Central memory CD8-positive, alpha-beta T cell (primary cell): Measurements from ENCODE around the gene HTR2B.
"Not testable (repeated sequence)": the region's sequence is repeated elsewhere in the genome, so short reads cannot be mapped to it uniquely, and the experiment has no call there.

Experiments used
- ATAC-seq: fragments of 150-1000 bp; cut with Tn5 transposase; replicated peaks from 2 replicates; pipeline ENCODE4 v1.10.0; 2022; ENCODE audit warnings: mild to moderate bottlenecking, moderate FRiP score, moderate number of reproducible peaks; ENCODE audit not compliant: poor library complexity, severe bottlenecking; ENCODE audit errors: extremely low read depth
- DNase-seq, 2 donors: peaks; one replicate each; pipeline ENCODE4 v3.0.0; 2021; ENCODE audit warnings: low spot score in 2 of 2
- H3K27ac Mint-ChIP-seq: one replicate; pipeline ENCODE4 v1.8.0; 2022; ENCODE audit warnings: low read depth, mild to moderate bottlenecking, moderate library complexity, mixed read lengths
- H3K27me3 Mint-ChIP-seq: one replicate; pipeline ENCODE4 v1.8.0; 2022; ENCODE audit warnings: mixed read lengths
- H3K36me3 Mint-ChIP-seq: one replicate; pipeline ENCODE4 v1.8.0; 2022; ENCODE audit warnings: mild to moderate bottlenecking, moderate library complexity, mixed read lengths; ENCODE audit not compliant: insufficient read depth
- H3K4me1 Mint-ChIP-seq: one replicate; pipeline ENCODE4 v1.8.0; 2022; ENCODE audit warnings: mixed read lengths
- H3K4me3 Mint-ChIP-seq: one replicate; pipeline ENCODE4 v1.8.0; 2022; ENCODE audit warnings: mild to moderate bottlenecking, moderate library complexity, mixed read lengths
- H3K9me3 Mint-ChIP-seq: one replicate; pipeline ENCODE4 v1.8.0; 2022; ENCODE audit warnings: mixed read lengths

The HTR2B gene

GRCh38 chr2:231159306-231159705, 34.5 kb upstream of the HTR2B start:
- DNase-seq = no peak
- no peak for ATAC-seq

DNA sequence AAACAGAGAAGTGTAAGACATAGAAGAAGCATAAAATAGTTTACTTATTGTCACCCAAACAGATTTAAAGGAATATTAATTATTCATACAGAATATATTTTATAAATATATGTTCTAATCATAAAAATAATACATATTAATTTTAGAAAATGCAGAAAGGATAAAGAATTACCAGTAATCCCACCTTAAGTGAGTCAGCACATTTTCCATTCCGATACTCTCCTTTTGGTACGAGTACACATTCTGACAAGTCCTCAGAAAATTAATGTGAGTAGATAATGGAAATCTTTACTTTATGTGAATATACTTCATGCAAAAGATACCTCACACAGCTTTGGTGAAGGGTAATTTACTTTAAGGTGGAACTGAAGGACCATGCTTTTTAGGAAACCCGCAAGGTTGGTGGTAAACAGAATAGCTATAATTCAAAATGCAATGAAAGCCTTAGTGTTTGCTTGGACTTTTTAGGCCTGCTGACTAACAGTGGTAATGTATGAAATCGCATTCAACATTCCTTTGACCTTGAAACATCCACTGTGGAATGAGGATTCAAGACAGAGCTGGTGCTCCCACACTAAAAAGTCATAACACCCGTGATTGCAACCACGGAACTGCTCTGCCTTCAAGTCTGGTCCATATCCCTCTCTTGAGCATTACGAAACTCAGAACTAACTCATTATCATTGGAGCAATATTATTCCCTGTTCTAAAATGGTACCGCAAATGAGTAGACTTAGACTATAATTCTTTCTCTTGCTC, 28.1 kb upstream of the HTR2B start:
- DNase-seq = no peak
- no peak overlapping the region for H3K4me3 Mint-ChIP-seq
- no peak for ATAC-seq
- H3K27me3 Mint-ChIP-seq = no peaks in the 10 kb centered on the region
- no peaks in the 10 kb centered on the region for H3K4me1 Mint-ChIP-seq
- H3K27ac Mint-ChIP-seq = no peak overlapping the region
- peaks cover 12% of the 10 kb centered on the region for H3K36me3 Mint-ChIP-seq
- no peaks in the 10 kb centered on the region for H3K9me3 Mint-ChIP-seq

More at GRCh38 chr2:231159306-231159705, 34.5 kb upstream of the HTR2B start:
- no peaks in the 10 kb centered on the region for H3K27me3 Mint-ChIP-seq
- H3K4me3 Mint-ChIP-seq = no peak overlapping the region
- H3K9me3 Mint-ChIP-seq = no peaks in the 10 kb centered on the region
- H3K27ac Mint-ChIP-seq = peak overlapping the region; percentile 23
- peaks cover 10% of the 10 kb centered on the region for H3K36me3 Mint-ChIP-seq
- H3K4me1 Mint-ChIP-seq = peaks cover 9% of the 10 kb centered on the region

GRCh38 chr2:231146665-231147064, 21.8 kb upstream of the HTR2B start:
- H3K4me1 Mint-ChIP-seq = no peaks in the 10 kb centered on the region
- H3K4me3 Mint-ChIP-seq = no peak overlapping the region

DNA sequence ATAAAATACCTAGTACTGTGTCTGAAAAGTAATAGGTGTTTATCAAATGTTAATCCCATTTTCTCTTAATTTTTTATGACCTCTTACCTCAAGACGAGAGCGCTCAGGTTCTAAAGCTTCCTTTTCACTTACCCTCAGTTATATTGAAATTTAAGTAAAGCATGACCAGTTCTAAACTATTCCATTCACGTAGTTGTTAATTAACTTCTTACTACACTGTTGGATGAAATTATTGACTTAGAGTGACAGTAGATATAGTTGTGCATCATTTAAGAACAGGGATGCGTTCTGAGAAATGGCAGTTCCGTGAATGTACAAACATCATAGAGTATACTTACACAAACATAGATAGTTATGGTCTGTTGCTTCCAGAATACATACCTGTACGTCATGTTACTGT, 20.1 kb upstream of the HTR2B start:
- Mint-ChIP-seq H3K27me3 (no peaks in the 10 kb centered on the region), H3K9me3 (no peaks in the 10 kb centered on the region), H3K4me1 (no peaks in the 10 kb centered on the region), H3K4me3 (no peak overlapping the region), H3K36me3 (peaks cover 19% of the 10 kb centered on the region), H3K27ac (no peak overlapping the region)
- ATAC-seq = no peak
- DNase-seq = no peak

More at GRCh38 chr2:231146665-231147064, 21.8 kb upstream of the HTR2B start:
- DNase-seq (no peak), ATAC-seq (no peak)
- Mint-ChIP-seq H3K27me3 (no peaks in the 10 kb centered on the region), H3K27ac (no peak overlapping the region), H3K9me3 (no peaks in the 10 kb centered on the region), H3K36me3 (peaks cover 20% of the 10 kb centered on the region)

- H3K27ac Mint-ChIP-seq, H3K9me3 Mint-ChIP-seq, H3K4me1 Mint-ChIP-seq, DNase-seq, H3K27me3 Mint-ChIP-seq, H3K4me3 Mint-ChIP-seq, ATAC-seq: not testable (repeated sequence)
- peaks cover 13% of the 10 kb centered on the region for H3K36me3 Mint-ChIP-seq
Measured at GRCh38 chr2:231140808-231141207, 16.0 kb upstream of the HTR2B start.

DNA sequence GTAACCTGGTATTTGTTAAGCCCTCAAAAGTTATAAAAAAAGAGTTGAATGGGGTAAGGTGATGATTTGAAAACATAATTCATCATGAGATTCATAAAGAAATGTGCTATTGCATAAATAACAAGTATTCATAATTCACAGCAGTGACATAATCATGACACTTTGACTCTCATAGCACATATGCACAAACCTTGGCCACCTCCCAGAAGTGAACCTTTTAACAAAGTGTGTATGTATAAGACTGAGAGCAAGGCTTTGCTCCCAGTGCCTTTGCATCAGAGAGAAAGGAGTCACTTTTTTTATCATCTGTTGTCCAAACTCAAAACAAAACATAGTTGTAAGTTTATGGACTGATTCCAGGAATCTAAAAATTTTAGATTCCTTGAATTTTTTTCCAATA, 15.0 kb upstream of the HTR2B start:
- Mint-ChIP-seq H3K9me3 (no peaks in the 10 kb centered on the region), H3K27ac (no peak overlapping the region), H3K36me3 (peaks cover 9% of the 10 kb centered on the region), H3K4me3 (no peak overlapping the region), H3K4me1 (peaks cover under 1% of the 10 kb centered on the region), H3K27me3 (no peaks in the 10 kb centered on the region)
- ATAC-seq = no peak
- no peak for DNase-seq

DNA sequence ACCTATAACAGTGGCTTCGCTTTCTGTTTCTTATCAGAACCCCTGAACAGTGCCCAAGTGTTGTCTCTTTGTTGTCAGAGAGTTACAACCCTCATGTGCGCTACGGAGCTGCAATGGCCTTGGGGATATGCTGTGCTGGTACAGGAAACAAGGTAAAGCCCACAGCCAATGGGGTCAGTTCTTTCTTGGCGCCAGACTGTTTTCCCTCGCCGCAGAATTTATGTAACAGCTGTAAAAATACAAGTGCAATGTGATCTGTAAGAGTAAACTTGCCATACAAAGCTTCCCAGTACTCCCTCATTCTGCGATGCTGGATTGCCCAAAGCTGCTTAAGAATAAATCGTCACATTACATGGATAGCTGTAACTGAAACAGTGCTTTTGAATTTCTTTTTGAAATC, 13.9 kb upstream of the HTR2B start:
- no peak for ATAC-seq
- H3K27ac Mint-ChIP-seq = no peak overlapping the region
- peaks cover 7% of the 10 kb centered on the region for H3K4me1 Mint-ChIP-seq

GRCh38 chr2:231134910-231135655, 10.2 kb upstream of the HTR2B start:
- peaks cover 14% of the 10 kb centered on the region for H3K4me1 Mint-ChIP-seq
- H3K9me3 Mint-ChIP-seq = no peaks in the 10 kb centered on the region
- no peak overlapping the region for H3K4me3 Mint-ChIP-seq
- no peaks in the 10 kb centered on the region for H3K27me3 Mint-ChIP-seq
- H3K27ac Mint-ChIP-seq = no peak overlapping the region
- peaks cover 5% of the 10 kb centered on the region for H3K36me3 Mint-ChIP-seq
- ATAC-seq = no peak
- DNase-seq = no peak

More for the DNA sequence above, 13.9 kb upstream of the HTR2B start:
- no peak for DNase-seq
- peaks cover 6% of the 10 kb centered on the region for H3K36me3 Mint-ChIP-seq
- no peak overlapping the region for H3K4me3 Mint-ChIP-seq
- no peaks in the 10 kb centered on the region for H3K9me3 Mint-ChIP-seq
- no peaks in the 10 kb centered on the region for H3K27me3 Mint-ChIP-seq

- Mint-ChIP-seq H3K27me3 (no peaks in the 10 kb centered on the region), H3K9me3 (no peaks in the 10 kb centered on the region), H3K4me3 (no peak overlapping the region), H3K4me1 (peaks cover 14% of the 10 kb centered on the region), H3K27ac (no peak overlapping the region), H3K36me3 (peaks cover 5% of the 10 kb centered on the region)
- ATAC-seq (no peak), DNase-seq (no peak)
Measured at GRCh38 chr2:231133365-231134099, 8.7 kb upstream of the HTR2B start.

GRCh38 chr2:231132129-231132528, 7.3 kb upstream of the HTR2B start:
- peaks cover 14% of the 10 kb centered on the region for H3K4me1 Mint-ChIP-seq
- H3K27ac Mint-ChIP-seq = no peak overlapping the region
- no peaks in the 10 kb centered on the region for H3K36me3 Mint-ChIP-seq
- no peak for ATAC-seq
- no peak for DNase-seq
- H3K27me3 Mint-ChIP-seq = no peaks in the 10 kb centered on the region
- H3K9me3 Mint-ChIP-seq = no peaks in the 10 kb centered on the region
- no peak overlapping the region for H3K4me3 Mint-ChIP-seq

DNA sequence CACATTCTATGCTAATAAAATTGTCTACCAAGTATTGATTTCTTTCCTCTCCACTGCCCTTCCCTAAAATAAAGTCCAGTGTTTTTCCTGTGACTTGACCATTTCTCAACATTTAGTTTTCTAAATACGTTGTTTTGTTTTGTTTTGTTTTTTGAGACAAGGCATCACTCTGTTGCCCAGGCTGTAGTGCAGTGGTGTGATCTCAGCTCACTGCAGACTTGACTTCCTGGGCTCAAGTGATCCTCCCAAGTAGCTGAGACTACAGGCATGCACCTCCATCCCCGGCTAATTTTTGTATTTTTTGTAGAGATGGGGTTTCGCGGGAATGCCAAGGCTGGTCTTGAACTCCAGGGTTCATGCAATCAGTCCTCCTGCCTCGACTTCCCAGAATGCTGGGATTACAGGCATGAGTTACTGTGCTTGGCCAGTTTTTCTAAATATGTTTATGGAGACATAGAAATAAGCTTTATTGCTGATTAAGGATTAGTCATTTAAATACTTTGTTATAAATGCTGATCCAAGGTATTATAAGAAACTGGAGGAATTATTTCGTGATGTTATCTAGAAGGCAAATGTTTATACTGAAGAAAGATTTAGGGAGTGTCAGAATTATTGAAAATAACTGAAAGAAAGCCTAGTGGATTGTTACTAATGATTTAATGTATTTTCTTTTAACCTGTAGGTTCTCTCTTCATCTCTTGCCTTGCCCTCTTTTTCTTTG, 5.7 kb upstream of the HTR2B start:
- Mint-ChIP-seq H3K4me3 (no peak overlapping the region), H3K27me3 (no peaks in the 10 kb centered on the region), H3K36me3 (no peaks in the 10 kb centered on the region), H3K27ac (no peak overlapping the region), H3K9me3 (no peaks in the 10 kb centered on the region), H3K4me1 (peaks cover 14% of the 10 kb centered on the region)
- ATAC-seq (no peak), DNase-seq (no peak)

GRCh38 chr2:231129216-231129615, 4.4 kb upstream of the HTR2B start:
- Mint-ChIP-seq H3K9me3 (no peaks in the 10 kb centered on the region), H3K27ac (no peak overlapping the region), H3K4me3 (no peak overlapping the region), H3K36me3 (no peaks in the 10 kb centered on the region), H3K4me1 (peaks cover 14% of the 10 kb centered on the region), H3K27me3 (no peaks in the 10 kb centered on the region)
- DNase-seq (no peak), ATAC-seq (no peak)
